ENCODE data around the gene TRIOBP.

DNA sequence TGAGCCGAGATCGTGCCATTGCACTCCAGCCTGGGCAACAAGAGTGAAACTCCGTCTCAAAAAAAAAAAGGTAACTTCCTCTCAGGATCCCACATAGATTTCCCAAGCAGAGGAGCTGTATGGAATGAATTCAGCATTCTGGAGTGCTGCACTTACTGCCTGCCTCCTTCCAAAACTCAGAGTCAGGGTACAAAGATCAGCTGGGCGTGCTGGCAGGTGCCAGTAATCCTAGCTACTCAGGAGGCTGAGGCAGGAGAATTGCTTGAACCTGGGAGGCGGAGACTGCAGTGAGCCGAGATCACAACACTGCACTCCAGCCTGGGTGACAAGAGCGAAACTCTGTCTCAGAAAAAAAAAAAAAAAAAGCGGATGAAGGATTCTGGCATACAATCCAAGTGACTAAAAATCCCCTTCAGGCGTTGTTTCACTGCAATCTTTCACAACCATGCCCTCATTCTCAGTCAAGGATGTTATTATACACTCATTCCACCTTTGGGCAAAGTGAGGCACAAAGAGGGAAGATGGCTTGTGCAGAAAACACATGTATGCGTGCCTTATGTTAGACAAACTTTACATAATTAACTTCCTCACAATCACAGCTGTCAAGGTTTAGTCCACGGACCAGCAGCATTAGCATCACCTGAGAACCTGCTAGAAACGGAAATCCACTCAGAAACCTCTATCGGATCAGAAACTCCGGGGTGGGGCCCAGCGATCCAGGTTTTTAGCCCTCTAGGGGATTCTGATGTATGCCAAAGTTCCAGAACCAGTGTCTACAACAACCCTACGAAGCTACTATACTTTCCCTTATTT, 11.8 kb upstream of the TRIOBP start:
- TF ChIP-seq, protein P1, sequence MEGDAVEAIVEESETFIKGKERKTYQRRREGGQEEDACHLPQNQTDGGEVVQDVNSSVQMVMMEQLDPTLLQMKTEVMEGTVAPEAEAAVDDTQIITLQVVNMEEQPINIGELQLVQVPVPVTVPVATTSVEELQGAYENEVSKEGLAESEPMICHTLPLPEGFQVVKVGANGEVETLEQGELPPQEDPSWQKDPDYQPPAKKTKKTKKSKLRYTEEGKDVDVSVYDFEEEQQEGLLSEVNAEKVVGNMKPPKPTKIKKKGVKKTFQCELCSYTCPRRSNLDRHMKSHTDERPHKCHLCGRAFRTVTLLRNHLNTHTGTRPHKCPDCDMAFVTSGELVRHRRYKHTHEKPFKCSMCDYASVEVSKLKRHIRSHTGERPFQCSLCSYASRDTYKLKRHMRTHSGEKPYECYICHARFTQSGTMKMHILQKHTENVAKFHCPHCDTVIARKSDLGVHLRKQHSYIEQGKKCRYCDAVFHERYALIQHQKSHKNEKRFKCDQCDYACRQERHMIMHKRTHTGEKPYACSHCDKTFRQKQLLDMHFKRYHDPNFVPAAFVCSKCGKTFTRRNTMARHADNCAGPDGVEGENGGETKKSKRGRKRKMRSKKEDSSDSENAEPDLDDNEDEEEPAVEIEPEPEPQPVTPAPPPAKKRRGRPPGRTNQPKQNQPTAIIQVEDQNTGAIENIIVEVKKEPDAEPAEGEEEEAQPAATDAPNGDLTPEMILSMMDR (IDR thresholded peaks at IDR 0.05; ENCODE audit: low read depth, low read length): no peak
- no peak for TF ChIP-seq EZH2phosphoT487 (IDR thresholded peaks at IDR 0.05; ENCODE audit: low read depth)
